ENCODE data around the gene DES. TPM values are rescaled to one million over a fixed set of nuclear protein-coding genes. Genes with fewer than 3 reads are reported as not detected.

Gene DES
- polyA plus RNA-seq, 1 experiment: 19.8 TPM

GRCh38 chr2:219403861-219404260 is 14.3 kb upstream of the DES start:
- TF ChIP-seq, protein P1, sequence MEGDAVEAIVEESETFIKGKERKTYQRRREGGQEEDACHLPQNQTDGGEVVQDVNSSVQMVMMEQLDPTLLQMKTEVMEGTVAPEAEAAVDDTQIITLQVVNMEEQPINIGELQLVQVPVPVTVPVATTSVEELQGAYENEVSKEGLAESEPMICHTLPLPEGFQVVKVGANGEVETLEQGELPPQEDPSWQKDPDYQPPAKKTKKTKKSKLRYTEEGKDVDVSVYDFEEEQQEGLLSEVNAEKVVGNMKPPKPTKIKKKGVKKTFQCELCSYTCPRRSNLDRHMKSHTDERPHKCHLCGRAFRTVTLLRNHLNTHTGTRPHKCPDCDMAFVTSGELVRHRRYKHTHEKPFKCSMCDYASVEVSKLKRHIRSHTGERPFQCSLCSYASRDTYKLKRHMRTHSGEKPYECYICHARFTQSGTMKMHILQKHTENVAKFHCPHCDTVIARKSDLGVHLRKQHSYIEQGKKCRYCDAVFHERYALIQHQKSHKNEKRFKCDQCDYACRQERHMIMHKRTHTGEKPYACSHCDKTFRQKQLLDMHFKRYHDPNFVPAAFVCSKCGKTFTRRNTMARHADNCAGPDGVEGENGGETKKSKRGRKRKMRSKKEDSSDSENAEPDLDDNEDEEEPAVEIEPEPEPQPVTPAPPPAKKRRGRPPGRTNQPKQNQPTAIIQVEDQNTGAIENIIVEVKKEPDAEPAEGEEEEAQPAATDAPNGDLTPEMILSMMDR (IDR thresholded peaks at IDR 0.05; ENCODE audit: low read depth, low read length): no peak
- ChIA-PET CTCF (interaction anchor here (0.6 to 7.0 kb wide), 36 partner anchors 9 to 282 kb away, joined by 3 to 270 read pairs (median 6); partner anchors contain the start of gene DNPEP), POLR2A (interaction anchor here (0.6 to 1.8 kb wide), 3 partner anchors 52 to 150 kb away, joined by 4 to 5 read pairs (median 5); partner anchors contain the start of gene GMPPA)
- Histone ChIP-seq H3K9me3 (ENCODE audit: control insufficient read depth, insufficient read depth, low read length) (no peaks in the 10 kb centered on the region), H3K27ac (ENCODE audit: low read depth, low read length) (no peak overlapping the region), H3K4me3 (ENCODE audit: low read depth, low read length) (no peak overlapping the region), H3K27me3 (ENCODE audit: control insufficient read depth, insufficient read depth, low read length) (no peaks in the 10 kb centered on the region)
- DNase-seq (ENCODE audit: low read depth, low spot score): no peak

- POLR2A ChIA-PET: interaction anchor here (1.8 kb wide), 1 partner anchor 51 kb away, joined by 4 read pairs; no protein-coding TSS in a partner anchor
- no peak overlapping the region for H3K27ac ChIP-seq (ENCODE audit: low read depth, low read length)
- no peaks in the 10 kb centered on the region for H3K27me3 ChIP-seq (ENCODE audit: control insufficient read depth, insufficient read depth, low read length)
- CTCF ChIA-PET: interaction anchor here (0.9 to 7.0 kb wide), 22 partner anchors 9 to 238 kb away, joined by 3 to 270 read pairs (median 6); partner anchors contain the start of gene DNPEP
- DNase-seq (ENCODE audit: low read depth, low spot score): no peak
- TF ChIP-seq, protein P1 (IDR thresholded peaks at IDR 0.05; ENCODE audit: low read depth, low read length): no peak
- H3K9me3 ChIP-seq (ENCODE audit: control insufficient read depth, insufficient read depth, low read length): no peaks in the 10 kb centered on the region
- H3K4me3 ChIP-seq (ENCODE audit: low read depth, low read length): no peak overlapping the region
Measured at GRCh38 chr2:219404291-219404910, 13.8 kb upstream of the DES start.

DNA sequence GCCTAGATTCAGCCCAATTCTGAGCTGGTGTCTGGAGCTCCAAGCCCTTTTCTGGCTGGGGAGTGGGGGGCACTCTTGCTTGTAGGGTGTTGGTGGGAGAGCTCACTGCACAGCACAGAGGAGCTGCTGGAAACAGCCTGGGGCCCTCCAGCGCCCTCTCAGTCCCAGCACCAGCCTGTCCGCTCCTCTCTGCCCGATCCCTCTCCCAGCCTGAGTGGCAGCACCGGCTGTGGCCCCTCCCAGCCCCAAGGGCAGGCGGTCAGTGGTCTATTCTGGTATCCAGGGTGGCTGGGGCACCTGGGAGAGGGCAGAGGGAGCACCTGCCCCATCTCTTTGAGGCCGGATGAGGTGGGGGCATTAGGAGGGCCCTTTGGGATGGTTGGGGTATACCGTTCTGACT is 13.2 kb upstream of the DES start:
- POLR2A ChIA-PET: interaction anchor here (0.7 to 1.8 kb wide), 2 partner anchors 51 to 729 kb away, joined by 3 to 4 read pairs; no protein-coding TSS in a partner anchor
- Histone ChIP-seq H3K4me3 (ENCODE audit: low read depth, low read length) (no peak overlapping the region), H3K27ac (ENCODE audit: low read depth, low read length) (no peak overlapping the region)

GRCh38 chr2:219405451-219405850 is 12.7 kb upstream of the DES start:
- TF ChIP-seq, protein P1 (IDR thresholded peaks at IDR 0.05; ENCODE audit: low read depth, low read length): peak; percentile 28; the same call in 1 of the 2 replicates
- POLR2A ChIA-PET: interaction anchor here (0.7 kb wide), 1 partner anchor 729 kb away, joined by 3 read pairs; no protein-coding TSS in a partner anchor
- Histone ChIP-seq H3K27ac (ENCODE audit: low read depth, low read length) (no peak overlapping the region), H3K4me3 (ENCODE audit: low read depth, low read length) (no peak overlapping the region), H3K27me3 (ENCODE audit: control insufficient read depth, insufficient read depth, low read length) (no peaks in the 10 kb centered on the region), H3K9me3 (ENCODE audit: control insufficient read depth, insufficient read depth, low read length) (no peaks in the 10 kb centered on the region)
- no peak for DNase-seq (ENCODE audit: low read depth, low spot score)
- CTCF ChIA-PET: interaction anchor here (1.0 to 7.0 kb wide), 8 partner anchors 15 to 237 kb away, joined by 3 to 270 read pairs (median 8); partner anchors contain the start of gene DNPEP

More for the DNA sequence above, 13.2 kb upstream of the DES start:
- DNase-seq (ENCODE audit: low read depth, low spot score): no peak
- TF ChIP-seq, protein P1 (IDR thresholded peaks at IDR 0.05; ENCODE audit: low read depth, low read length): 0 out of 2 replicates have a peak, but pooled peaks have one; percentile 2
- no peaks in the 10 kb centered on the region for H3K9me3 ChIP-seq (ENCODE audit: control insufficient read depth, insufficient read depth, low read length)
- H3K27me3 ChIP-seq (ENCODE audit: control insufficient read depth, insufficient read depth, low read length): no peaks in the 10 kb centered on the region
- CTCF ChIA-PET: interaction anchor here (0.9 to 7.0 kb wide), 13 partner anchors 8 to 238 kb away, joined by 3 to 270 read pairs (median 7); partner anchors contain the start of gene DNPEP
